ENCODE results near the gene COX5B. TPM values are rescaled to one million over a fixed set of nuclear protein-coding genes. Genes with fewer than 3 reads are reported as not detected.

Gene COX5B
- total and polyA plus RNA-seq, 10 of the 15 experiments (the other 5 are each of a cell fraction or from before 2014, with no cell fraction given) = 69.5 to 518 (median 363) TPM

- TF ChIP-seq, protein P1, sequence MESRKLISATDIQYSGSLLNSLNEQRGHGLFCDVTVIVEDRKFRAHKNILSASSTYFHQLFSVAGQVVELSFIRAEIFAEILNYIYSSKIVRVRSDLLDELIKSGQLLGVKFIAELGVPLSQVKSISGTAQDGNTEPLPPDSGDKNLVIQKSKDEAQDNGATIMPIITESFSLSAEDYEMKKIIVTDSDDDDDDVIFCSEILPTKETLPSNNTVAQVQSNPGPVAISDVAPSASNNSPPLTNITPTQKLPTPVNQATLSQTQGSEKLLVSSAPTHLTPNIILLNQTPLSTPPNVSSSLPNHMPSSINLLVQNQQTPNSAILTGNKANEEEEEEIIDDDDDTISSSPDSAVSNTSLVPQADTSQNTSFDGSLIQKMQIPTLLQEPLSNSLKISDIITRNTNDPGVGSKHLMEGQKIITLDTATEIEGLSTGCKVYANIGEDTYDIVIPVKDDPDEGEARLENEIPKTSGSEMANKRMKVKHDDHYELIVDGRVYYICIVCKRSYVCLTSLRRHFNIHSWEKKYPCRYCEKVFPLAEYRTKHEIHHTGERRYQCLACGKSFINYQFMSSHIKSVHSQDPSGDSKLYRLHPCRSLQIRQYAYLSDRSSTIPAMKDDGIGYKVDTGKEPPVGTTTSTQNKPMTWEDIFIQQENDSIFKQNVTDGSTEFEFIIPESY (IDR thresholded peaks at IDR 0.05) = no peak
- no peak for TF ChIP-seq ZNF384 (IDR thresholded peaks at IDR 0.05; ENCODE audit: borderline replicate concordance, low read depth, low read length)
- no peak for TF ChIP-seq NBN (IDR thresholded peaks at IDR 0.05)
- TF ChIP-seq, protein P2, sequence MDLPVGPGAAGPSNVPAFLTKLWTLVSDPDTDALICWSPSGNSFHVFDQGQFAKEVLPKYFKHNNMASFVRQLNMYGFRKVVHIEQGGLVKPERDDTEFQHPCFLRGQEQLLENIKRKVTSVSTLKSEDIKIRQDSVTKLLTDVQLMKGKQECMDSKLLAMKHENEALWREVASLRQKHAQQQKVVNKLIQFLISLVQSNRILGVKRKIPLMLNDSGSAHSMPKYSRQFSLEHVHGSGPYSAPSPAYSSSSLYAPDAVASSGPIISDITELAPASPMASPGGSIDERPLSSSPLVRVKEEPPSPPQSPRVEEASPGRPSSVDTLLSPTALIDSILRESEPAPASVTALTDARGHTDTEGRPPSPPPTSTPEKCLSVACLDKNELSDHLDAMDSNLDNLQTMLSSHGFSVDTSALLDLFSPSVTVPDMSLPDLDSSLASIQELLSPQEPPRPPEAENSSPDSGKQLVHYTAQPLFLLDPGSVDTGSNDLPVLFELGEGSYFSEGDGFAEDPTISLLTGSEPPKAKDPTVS (IDR thresholded peaks at IDR 0.05; ENCODE audit: low read depth, low read length) = no peak
These were observed 42.4 kb downstream of the COX5B start (continued) for GRCh38 chr2:97688062-97688827.

DNA sequence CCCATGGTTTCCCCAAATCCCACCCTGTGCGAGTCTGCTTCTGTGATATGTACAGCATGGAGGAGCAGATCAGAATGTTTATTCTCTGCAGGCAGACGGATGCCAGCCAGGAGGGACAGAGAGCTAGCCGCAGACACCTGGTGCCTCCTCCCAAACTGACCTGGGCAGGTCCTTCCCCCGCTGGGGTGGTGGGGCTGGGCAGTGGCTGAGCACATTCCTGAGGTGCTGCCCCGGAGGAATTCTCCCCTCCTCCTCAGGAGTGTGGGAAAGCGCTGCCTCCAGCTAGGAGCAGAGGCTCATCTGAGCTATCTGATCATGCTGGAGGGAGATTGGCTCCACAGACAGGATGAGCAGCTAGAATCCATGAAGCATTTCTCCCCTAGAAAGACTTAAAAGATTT, 45.3 kb downstream of the COX5B start:
- H3K9me3 ChIP-seq (replicated peaks; ENCODE audit: control insufficient read depth, insufficient read depth, low read length) = no peaks in the 10 kb centered on the region
- ChIA-PET RAD21 (ENCODE audit: unreplicated experiment) (interaction anchor here (0.7 to 1.4 kb wide), 5 partner anchors 9 to 451 kb away, joined by 3 to 5 read pairs (median 4); partner anchors contain the start of gene ACTR1B), SMC1A (ENCODE audit: uncharacterized antibody, unreplicated experiment) (interaction anchor here (1.0 to 1.5 kb wide), 6 partner anchors 9 to 100 kb away, joined by 3 to 5 read pairs (median 4); partner anchors contain the start of genes C2orf92 and COX5B), POLR2A (interaction anchor here (0.7 kb wide), 1 partner anchor 27 kb away, joined by 4 read pairs; no protein-coding TSS in a partner anchor), CTCF (interaction anchor here (0.5 to 2.8 kb wide), 7 partner anchors 9 to 694 kb away, joined by 3 to 11 read pairs (median 3); partner anchors contain the start of genes ACTR1B and COX5B)
- H3K4me3 ChIP-seq = no peak overlapping the region
- in situ Hi-C loops (cut with MboI) (loop anchor here (10.0 kb wide), 1 partner anchor 1626 kb away; no protein-coding TSS in a partner anchor), intact Hi-C loops (cut with micrococcal nuclease; ENCODE audit: unreplicated experiment) (no loop called here)
- no peaks in the 10 kb centered on the region for H4K20me1 ChIP-seq (ENCODE audit: control insufficient read depth, insufficient read depth)
- H3K27me3 ChIP-seq (replicated peaks in 1 of 2; ENCODE audit: control insufficient read depth in 2 of 2, insufficient read depth in 2 of 2, low read length in 1 of 2) = no peaks in the 10 kb centered on the region
- H3K79me2 ChIP-seq (ENCODE audit: control insufficient read depth, insufficient read depth, low read length) = no peaks in the 10 kb centered on the region
- no peak overlapping the region for H3K9ac ChIP-seq (ENCODE audit: control insufficient read depth, insufficient read depth, low read length)
- FAIRE-seq (no peak), DNase-seq (ENCODE audit: low read depth, low spot score) (no peak), ATAC-seq (no peak)
- WGBS (ENCODE audit: insufficient coverage, insufficient replicate concordance, low lambda C conversion rate, missing lambda C conversion rate) = 71% methylated on average over 6 of the region's 6 CpGs
- H3K4me1 ChIP-seq (ENCODE audit: control insufficient read depth, insufficient read depth, low read length) = peaks cover 3% of the 10 kb centered on the region; the same call in 1 of the 2 replicates
- no peak overlapping the region for H3K4me2 ChIP-seq (ENCODE audit: control insufficient read depth, insufficient read depth)
- no peaks in the 10 kb centered on the region for H3K36me3 ChIP-seq (ENCODE audit: control insufficient read depth in 2 of 2, insufficient read depth in 2 of 2, low read length in 1 of 2)
- H2AFZ ChIP-seq (ENCODE audit: control insufficient read depth, low read depth, low read length) = no peak overlapping the region
- BruUV-seq (replicated peaks) = no TSS peak
- no peak overlapping the region for H3K27ac ChIP-seq (ENCODE audit: control insufficient read depth, insufficient read depth)
- TF ChIP-seq STAT3 (IDR thresholded peaks at IDR 0.05; ENCODE audit: low read depth, low read length) (no peak), DPF2 (IDR thresholded peaks at IDR 0.05) (no peak), YBX1 (IDR thresholded peaks at IDR 0.05) (no peak), WRNIP1 (IDR thresholded peaks at IDR 0.05; ENCODE audit: borderline replicate concordance, low read depth, low read length) (no peak), TAF1 (IDR thresholded peaks at IDR 0.05; ENCODE audit: borderline replicate concordance, low read depth, low read length) (no peak), FOXM1 (IDR thresholded peaks at IDR 0.05; ENCODE audit: low read depth, low read length) (no peak), ZBED1 (IDR thresholded peaks at IDR 0.05; ENCODE audit: borderline replicate concordance) (no peak), NFYA (IDR thresholded peaks at IDR 0.05; ENCODE audit: borderline replicate concordance, low read depth, low read length) (no peak)
- TF ChIP-seq, protein P3, sequence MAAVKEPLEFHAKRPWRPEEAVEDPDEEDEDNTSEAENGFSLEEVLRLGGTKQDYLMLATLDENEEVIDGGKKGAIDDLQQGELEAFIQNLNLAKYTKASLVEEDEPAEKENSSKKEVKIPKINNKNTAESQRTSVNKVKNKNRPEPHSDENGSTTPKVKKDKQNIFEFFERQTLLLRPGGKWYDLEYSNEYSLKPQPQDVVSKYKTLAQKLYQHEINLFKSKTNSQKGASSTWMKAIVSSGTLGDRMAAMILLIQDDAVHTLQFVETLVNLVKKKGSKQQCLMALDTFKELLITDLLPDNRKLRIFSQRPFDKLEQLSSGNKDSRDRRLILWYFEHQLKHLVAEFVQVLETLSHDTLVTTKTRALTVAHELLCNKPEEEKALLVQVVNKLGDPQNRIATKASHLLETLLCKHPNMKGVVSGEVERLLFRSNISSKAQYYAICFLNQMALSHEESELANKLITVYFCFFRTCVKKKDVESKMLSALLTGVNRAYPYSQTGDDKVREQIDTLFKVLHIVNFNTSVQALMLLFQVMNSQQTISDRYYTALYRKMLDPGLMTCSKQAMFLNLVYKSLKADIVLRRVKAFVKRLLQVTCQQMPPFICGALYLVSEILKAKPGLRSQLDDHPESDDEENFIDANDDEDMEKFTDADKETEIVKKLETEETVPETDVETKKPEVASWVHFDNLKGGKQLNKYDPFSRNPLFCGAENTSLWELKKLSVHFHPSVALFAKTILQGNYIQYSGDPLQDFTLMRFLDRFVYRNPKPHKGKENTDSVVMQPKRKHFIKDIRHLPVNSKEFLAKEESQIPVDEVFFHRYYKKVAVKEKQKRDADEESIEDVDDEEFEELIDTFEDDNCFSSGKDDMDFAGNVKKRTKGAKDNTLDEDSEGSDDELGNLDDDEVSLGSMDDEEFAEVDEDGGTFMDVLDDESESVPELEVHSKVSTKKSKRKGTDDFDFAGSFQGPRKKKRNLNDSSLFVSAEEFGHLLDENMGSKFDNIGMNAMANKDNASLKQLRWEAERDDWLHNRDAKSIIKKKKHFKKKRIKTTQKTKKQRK (IDR thresholded peaks at IDR 0.05; ENCODE audit: low read depth, low read length) = no peak
- TF ChIP-seq, protein P4, sequence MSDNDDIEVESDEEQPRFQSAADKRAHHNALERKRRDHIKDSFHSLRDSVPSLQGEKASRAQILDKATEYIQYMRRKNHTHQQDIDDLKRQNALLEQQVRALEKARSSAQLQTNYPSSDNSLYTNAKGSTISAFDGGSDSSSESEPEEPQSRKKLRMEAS (IDR thresholded peaks at IDR 0.05; ENCODE audit: low read depth, low read length) = no peak
